Mammary epithelial cell (primary cell): ENCODE data around the gene HSPA12B.

Experiments
- EZH2 ChIP-seq: IDR thresholded peaks from 2 replicates; pipeline ENCODE4 v1.6.1; 2012; ENCODE audit warnings: low read length, inconsistent platforms, borderline replicate concordance
- TF ChIP-seq, protein P1 (sequence below), 2 donors: IDR thresholded peaks in 1 of 2; conservative IDR thresholded peaks in 1 of 2; 2 replicates each; pipeline ENCODE4 v1.5.1; 2011 to 2012; ENCODE audit warnings: inconsistent platforms in 2 of 2, low read length in 2 of 2, mild to moderate bottlenecking in 2 of 2, control low read depth in 1 of 2, low read depth in 1 of 2; ENCODE audit not compliant: insufficient read depth in 1 of 2; ENCODE audit errors: extremely low read depth in 1 of 2

GRCh38 chr20:3771552-3772058 is 39.1 kb downstream of the HSPA12B start:
- TF ChIP-seq, protein P1, sequence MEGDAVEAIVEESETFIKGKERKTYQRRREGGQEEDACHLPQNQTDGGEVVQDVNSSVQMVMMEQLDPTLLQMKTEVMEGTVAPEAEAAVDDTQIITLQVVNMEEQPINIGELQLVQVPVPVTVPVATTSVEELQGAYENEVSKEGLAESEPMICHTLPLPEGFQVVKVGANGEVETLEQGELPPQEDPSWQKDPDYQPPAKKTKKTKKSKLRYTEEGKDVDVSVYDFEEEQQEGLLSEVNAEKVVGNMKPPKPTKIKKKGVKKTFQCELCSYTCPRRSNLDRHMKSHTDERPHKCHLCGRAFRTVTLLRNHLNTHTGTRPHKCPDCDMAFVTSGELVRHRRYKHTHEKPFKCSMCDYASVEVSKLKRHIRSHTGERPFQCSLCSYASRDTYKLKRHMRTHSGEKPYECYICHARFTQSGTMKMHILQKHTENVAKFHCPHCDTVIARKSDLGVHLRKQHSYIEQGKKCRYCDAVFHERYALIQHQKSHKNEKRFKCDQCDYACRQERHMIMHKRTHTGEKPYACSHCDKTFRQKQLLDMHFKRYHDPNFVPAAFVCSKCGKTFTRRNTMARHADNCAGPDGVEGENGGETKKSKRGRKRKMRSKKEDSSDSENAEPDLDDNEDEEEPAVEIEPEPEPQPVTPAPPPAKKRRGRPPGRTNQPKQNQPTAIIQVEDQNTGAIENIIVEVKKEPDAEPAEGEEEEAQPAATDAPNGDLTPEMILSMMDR (conservative IDR thresholded peaks at IDR 0.05 in 1 of 2, IDR thresholded peaks at IDR 0.05 in 1 of 2; ENCODE audit: extremely low read depth in 1 of 2, insufficient read depth in 1 of 2, low read depth in 1 of 2, low read length in 2 of 2): no peak
- no peak for TF ChIP-seq EZH2
